H9 (cell line): ENCODE data around the gene DIAPH2. TPM values are rescaled to one million over a fixed set of nuclear protein-coding genes. Genes with fewer than 3 reads are reported as not detected.

Experiments used
- DNase-seq: peaks from one replicate; pipeline ENCODE4 v3.0.0-alpha.2; 2017
- H2AFZ ChIP-seq: one replicate; pipeline ENCODE4 v1.6.1; 2013; ENCODE audit warnings: mild to moderate bottlenecking, low read length, control low read depth, moderate library complexity
- H2AK5ac ChIP-seq: 2 replicates; pipeline ENCODE4 v1.6.1; 2013; ENCODE audit warnings: low read length, control low read depth, mixed read lengths; ENCODE audit not compliant: insufficient read length
- H2BK120ac ChIP-seq: one replicate; pipeline ENCODE4 v1.6.1; 2013; ENCODE audit warnings: low read depth, mild to moderate bottlenecking, low read length, control low read depth, inconsistent platforms; ENCODE audit not compliant: poor library complexity, severe bottlenecking
- H2BK12ac ChIP-seq: 2 replicates; pipeline ENCODE4 v1.6.1; 2013; ENCODE audit warnings: low read length, control low read depth, mixed read lengths, low read depth; ENCODE audit not compliant: insufficient read length
- H2BK15ac ChIP-seq: 2 replicates; pipeline ENCODE4 v1.6.1; 2013; ENCODE audit warnings: low read depth, low read length, control low read depth
- H2BK20ac ChIP-seq: one replicate; pipeline ENCODE4 v1.6.1; 2013; ENCODE audit warnings: low read depth, mild to moderate bottlenecking, low read length, control low read depth, inconsistent platforms; ENCODE audit not compliant: poor library complexity, severe bottlenecking
- H2BK5ac ChIP-seq: 2 replicates; pipeline ENCODE4 v1.6.1; 2013; ENCODE audit warnings: low read length, control low read depth, mixed read lengths; ENCODE audit not compliant: insufficient read length
- H3K14ac ChIP-seq: 2 replicates; pipeline ENCODE4 v1.6.1; 2013; ENCODE audit warnings: low read length, control low read depth; ENCODE audit not compliant: insufficient read depth
- H3K18ac ChIP-seq: 2 replicates; pipeline ENCODE4 v1.6.1; 2013; ENCODE audit warnings: low read depth, mild to moderate bottlenecking, mixed read lengths, low read length, control low read depth; ENCODE audit not compliant: insufficient read length
- H3K23ac ChIP-seq: 2 replicates; pipeline ENCODE4 v1.6.1; 2013; ENCODE audit warnings: low read length, control low read depth, mixed read lengths, low read depth; ENCODE audit not compliant: insufficient read length
- H3K23me2 ChIP-seq: 2 replicates; pipeline ENCODE4 v1.6.1; 2013; ENCODE audit warnings: low read depth, mild to moderate bottlenecking, mixed read lengths, low read length, control low read depth; ENCODE audit not compliant: insufficient read length, poor library complexity, severe bottlenecking
- H3K27ac ChIP-seq: 2 replicates; pipeline ENCODE4 v1.5.1; 2013; ENCODE audit warnings: low read length, control low read depth, mixed read lengths, low read depth; ENCODE audit not compliant: insufficient read length
- H3K27me3 ChIP-seq: 2 replicates; pipeline ENCODE4 v1.6.1; 2013; ENCODE audit warnings: low read length, control low read depth, inconsistent platforms; ENCODE audit not compliant: insufficient read depth
- H3K4ac ChIP-seq: 2 replicates; pipeline ENCODE4 v1.6.1; 2013; ENCODE audit warnings: low read depth, mild to moderate bottlenecking, control low read depth, inconsistent platforms, low read length, moderate library complexity
- H3K4me1 ChIP-seq: 2 replicates; pipeline ENCODE4 v1.6.1; 2013; ENCODE audit warnings: low read length, control low read depth, inconsistent platforms; ENCODE audit not compliant: insufficient read depth
- H3K4me2 ChIP-seq: 2 replicates; pipeline ENCODE4 v1.6.1; 2013; ENCODE audit warnings: low read length, control low read depth, mixed read lengths; ENCODE audit not compliant: insufficient read length, insufficient read depth
- H3K56ac ChIP-seq: 2 replicates; pipeline ENCODE4 v1.6.1; 2013; ENCODE audit warnings: low read depth, mild to moderate bottlenecking, mixed read lengths, low read length, control low read depth; ENCODE audit not compliant: insufficient read length
- H3K79me1 ChIP-seq: 2 replicates; pipeline ENCODE4 v1.6.1; 2013; ENCODE audit warnings: low read depth, mild to moderate bottlenecking, moderate library complexity, low read length, control low read depth, inconsistent platforms; ENCODE audit not compliant: insufficient read depth, poor library complexity, severe bottlenecking
- H3K79me2 ChIP-seq: 2 replicates; pipeline ENCODE4 v1.6.1; 2013; ENCODE audit warnings: low read length, control low read depth, inconsistent platforms; ENCODE audit not compliant: insufficient read depth
- H3K9ac ChIP-seq: 2 replicates; pipeline ENCODE4 v1.6.1; 2013; ENCODE audit warnings: low read length, control low read depth, mixed read lengths; ENCODE audit not compliant: insufficient read length; ENCODE audit errors: extremely low read depth
- H3K9me3 ChIP-seq: one replicate; pipeline ENCODE4 v1.6.1; 2013; ENCODE audit warnings: low read depth, low read length, inconsistent platforms; ENCODE audit not compliant: control insufficient read depth
- H3T11ph ChIP-seq: one replicate; pipeline ENCODE4 v1.6.1; 2013; ENCODE audit warnings: mild to moderate bottlenecking, low read length, control low read depth, inconsistent platforms
- H4K20me1 ChIP-seq: one replicate; pipeline ENCODE4 v1.6.1; 2013; ENCODE audit not compliant: control insufficient read depth, insufficient read length, insufficient read depth
- H4K5ac ChIP-seq: 2 replicates; pipeline ENCODE4 v1.6.1; 2013; ENCODE audit warnings: low read depth, mild to moderate bottlenecking, mixed read lengths, low read length, control low read depth; ENCODE audit not compliant: insufficient read length
- H4K8ac ChIP-seq: replicated peaks from 2 replicates; pipeline ENCODE4 v1.6.1; 2013; ENCODE audit warnings: low read length, control low read depth, mixed read lengths, low read depth; ENCODE audit not compliant: insufficient read length
- H4K91ac ChIP-seq: 2 replicates; pipeline ENCODE4 v1.6.1; 2013; ENCODE audit warnings: low read depth, mild to moderate bottlenecking, moderate library complexity, mixed read lengths, low read length, control low read depth; ENCODE audit not compliant: insufficient read length
- H3K27ac Mint-ChIP-seq, 3 experiments: 2 replicates in 2 of 3; 3 replicates in 1 of 3; pipeline ENCODE4 v1.8.0; 2020 to 2021; ENCODE audit warnings: mixed read lengths in 3 of 3, mild to moderate bottlenecking in 1 of 3, moderate library complexity in 1 of 3
- H3K27me3 Mint-ChIP-seq: 2 replicates; pipeline ENCODE4 v1.8.0; 2021; ENCODE audit warnings: low read depth, mild to moderate bottlenecking, moderate library complexity, mixed read lengths
- H3K36me3 Mint-ChIP-seq, 3 experiments: 2 replicates in 2 of 3; 3 replicates in 1 of 3; pipeline ENCODE4 v1.8.0; 2020 to 2021; ENCODE audit warnings: low read depth in 3 of 3, mixed read lengths in 3 of 3; ENCODE audit not compliant: insufficient read depth in 1 of 3
- H3K4me1 Mint-ChIP-seq, 2 experiments: 2 replicates each; pipeline ENCODE4 v1.8.0; 2020; ENCODE audit warnings: mixed read lengths in 2 of 2
- H3K4me3 Mint-ChIP-seq, 2 experiments: 2 replicates in 1 of 2; 3 replicates in 1 of 2; pipeline ENCODE4 v1.8.0; 2020 to 2021; ENCODE audit warnings: mild to moderate bottlenecking in 2 of 2, mixed read lengths in 2 of 2, moderate library complexity in 1 of 2
- H3K9me3 Mint-ChIP-seq, 2 experiments: 2 replicates in 1 of 2; 3 replicates in 1 of 2; pipeline ENCODE4 v1.8.0; 2020; ENCODE audit warnings: mild to moderate bottlenecking in 2 of 2, mixed read lengths in 2 of 2, moderate library complexity in 1 of 2
- CTCF ChIP-seq: fragments of 200-600 bp; sonication (generic); conservative IDR thresholded peaks from 3 replicates; pipeline ENCODE4 v1.8.0; 2021; ENCODE audit warnings: antibody characterized with exemption, mild to moderate bottlenecking
- WGBS: extraction: QIAGEN DNeasy Blood & Tissue Kit; methylation state at CpG from one replicate; pipeline ENCODE4 v1.1.7; 2013; ENCODE audit warnings: missing lambda C conversion rate, low lambda C conversion rate, mixed read lengths; ENCODE audit not compliant: insufficient read length; ENCODE audit errors: extremely low coverage; 5-methylcytosine and 5-hydroxymethylcytosine counted together
- total RNA-seq: library from RNA; stranded (reverse); gene quantifications from 2 replicates; pipeline ENCODE4 v1.2.1, GENCODE V29; 2021

Gene DIAPH2
- total RNA-seq, 1 experiment from 2014 or later, result 45.4 TPM

DNA sequence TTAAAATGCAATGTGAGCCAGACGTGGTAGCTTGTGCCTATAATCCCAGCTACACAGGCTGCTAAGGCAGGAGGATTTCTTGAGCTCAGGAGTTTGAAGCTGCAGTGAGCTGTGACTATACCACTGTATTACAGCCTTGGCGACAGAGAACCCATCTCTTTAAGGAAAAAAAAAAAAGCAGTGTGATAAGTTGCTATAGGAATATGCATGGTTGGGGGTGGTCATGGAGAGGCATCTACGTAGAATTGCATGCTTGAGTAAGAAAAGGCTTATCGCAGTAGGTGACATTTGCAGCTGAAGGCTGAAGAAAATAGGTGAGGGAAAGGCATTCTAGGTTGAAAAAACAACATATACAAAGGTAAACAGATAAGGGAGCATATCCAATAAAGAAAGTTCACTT, 4.1 kb downstream of the DIAPH2 start:
- Histone ChIP-seq H3K79me1 (no peaks in the 10 kb centered on the region), H3K23me2 (peaks cover 7% of the 10 kb centered on the region), H2BK20ac (no peak overlapping the region), H2BK15ac (no peak overlapping the region), H4K91ac (no peak overlapping the region), H3K27ac (no peak overlapping the region), H3K18ac (no peak overlapping the region), H4K5ac (no peak overlapping the region), H2BK5ac (no peak overlapping the region), H3K56ac (no peak overlapping the region), H2BK12ac (no peak overlapping the region), H2BK120ac (no peak overlapping the region), H3K4ac (no peak overlapping the region), H3K9me3 (no peaks in the 10 kb centered on the region), H3K4me2 (peak overlapping the region; percentile 39), H3K14ac (no peak overlapping the region), H3K23ac (no peak overlapping the region), H3T11ph (no peak overlapping the region), H3K4me1 (peaks cover 4% of the 10 kb centered on the region; the same call in 1 of the 2 replicates), H3K79me2 (no peaks in the 10 kb centered on the region), H4K20me1 (no peaks in the 10 kb centered on the region), H2AK5ac (no peak overlapping the region), H3K27me3 (no peaks in the 10 kb centered on the region; the same call in 1 of the 2 replicates), H2AFZ (no peak overlapping the region), H4K8ac (no peak overlapping the region), H3K9ac (no peak overlapping the region)
- TF ChIP-seq CTCF, result no peak
- Mint-ChIP-seq H3K4me1 (peaks cover 59 to 81% of the 10 kb centered on the region in 2 experiments), H3K36me3 (peaks cover 0 to 3% (median 0%) of the 10 kb centered on the region in 3 experiments; a peak in 2 of 7 replicates), H3K9me3 (no peaks in the 10 kb centered on the region), H3K27ac (peak overlapping the region in 2 of 3 experiments; percentile 73 to 89; a peak in 4 of 7 replicates), H3K4me3 (peak overlapping the region; percentile 1 to 60; a peak in 2 of 5 replicates), H3K27me3 (peaks cover 17% of the 10 kb centered on the region)
- no CpG with 5 or more reads among the region's 4 CpGs for WGBS
- DNase-seq, result no peak
